CD4-positive, alpha-beta T cell treated with Interleukin-6 for 4 hours (primary cell): ENCODE data around the gene ARHGAP22.

Source experiments
- DNase-seq: peaks from one replicate; pipeline ENCODE4 v3.0.0-alpha.2; 2020; ENCODE audit warnings: mixed read lengths

The ARHGAP22 gene

DNA sequence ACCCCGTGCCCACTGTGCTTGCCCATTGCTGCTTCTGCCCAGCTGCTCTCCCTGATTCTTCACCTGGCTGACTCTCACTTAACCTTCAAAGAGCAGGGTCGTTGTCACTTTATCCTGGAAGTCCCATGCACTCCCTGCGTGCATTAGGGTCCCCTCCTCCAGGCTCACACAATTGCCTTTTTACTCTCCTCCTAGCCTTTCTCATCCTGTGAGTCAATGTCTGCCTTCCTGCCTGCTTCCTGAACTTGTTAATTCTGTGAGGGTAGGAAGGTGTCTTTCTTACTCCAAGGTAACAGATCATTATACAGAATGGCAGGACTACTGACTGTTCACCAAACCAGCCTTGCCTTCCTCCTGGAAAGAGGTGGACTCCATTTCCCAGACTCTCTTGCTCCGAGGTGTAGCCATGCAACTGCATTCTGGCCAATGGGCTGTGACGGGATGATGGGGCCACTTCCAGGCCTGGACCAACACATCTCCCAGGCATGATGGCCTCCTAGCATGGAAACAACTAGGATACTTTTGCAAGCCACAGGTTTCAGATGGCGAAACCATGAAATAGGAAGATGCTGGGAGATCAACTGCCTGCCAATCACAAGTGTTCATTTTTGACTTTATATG, 54.7 kb downstream of the ARHGAP22 start:
- no peak for DNase-seq

GRCh38 chr10:48549236-48549635, 55.6 kb downstream of the ARHGAP22 start:
- no peak for DNase-seq

DNA sequence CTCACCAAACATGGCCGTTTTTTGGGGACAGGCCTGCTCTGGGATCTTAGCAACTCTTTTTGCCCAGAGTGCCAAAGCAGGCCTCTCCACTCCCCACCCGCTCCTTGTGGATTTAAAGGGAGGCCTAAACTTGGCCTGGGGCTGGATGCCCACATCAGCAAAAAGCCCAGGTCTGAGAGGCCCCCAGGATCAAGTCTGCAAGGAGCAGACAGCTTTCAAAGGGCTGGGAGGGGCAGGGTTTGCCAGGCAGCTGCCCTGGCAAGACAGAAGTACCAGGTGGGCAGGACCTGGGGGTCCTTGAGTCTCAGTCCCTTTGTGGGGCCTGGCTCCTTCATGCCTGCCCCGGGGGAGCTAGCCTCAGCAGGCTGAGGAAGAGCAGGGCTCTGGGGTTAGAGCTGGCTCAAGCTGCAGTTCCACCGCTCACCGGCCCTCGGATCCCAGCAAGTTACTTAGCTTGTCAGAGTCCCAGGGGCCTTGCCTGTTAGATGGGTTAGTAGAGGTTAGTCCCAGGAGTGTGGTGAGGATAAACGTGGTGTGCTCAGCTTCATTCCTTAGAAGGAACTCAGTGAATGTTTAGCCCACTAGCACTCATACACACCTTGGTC, 56.2 kb downstream of the ARHGAP22 start:
- DNase-seq = no peak

DNA sequence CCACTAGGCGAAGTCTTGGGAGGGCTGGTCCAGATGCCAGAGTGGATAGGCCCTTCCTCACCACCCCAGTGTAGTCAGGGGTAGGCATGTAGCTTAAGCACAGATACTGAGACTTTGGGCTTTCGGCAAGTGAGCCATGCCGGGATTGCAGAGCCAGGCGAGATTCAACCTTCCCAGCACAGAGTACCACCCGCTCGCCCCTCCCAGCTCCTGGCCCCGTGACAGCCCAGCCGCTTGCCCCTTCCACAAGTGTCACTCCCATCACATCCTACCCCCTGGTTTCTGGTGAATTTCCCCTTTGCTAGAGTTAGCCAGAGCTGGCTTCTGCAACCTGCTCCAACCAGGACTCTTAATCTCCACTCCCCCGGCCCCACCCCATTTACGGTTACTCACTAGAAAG, 56.9 kb downstream of the ARHGAP22 start:
- no peak for DNase-seq

GRCh38 chr10:48547061-48547895, 57.6 kb downstream of the ARHGAP22 start:
- DNase-seq = no peak

- no peak for DNase-seq
These were observed 59.3 kb downstream of the ARHGAP22 start for GRCh38 chr10:48545462-48546145.

- DNase-seq = no peak
These were observed 61.6 kb downstream of the ARHGAP22 start for GRCh38 chr10:48543182-48543844.

DNA sequence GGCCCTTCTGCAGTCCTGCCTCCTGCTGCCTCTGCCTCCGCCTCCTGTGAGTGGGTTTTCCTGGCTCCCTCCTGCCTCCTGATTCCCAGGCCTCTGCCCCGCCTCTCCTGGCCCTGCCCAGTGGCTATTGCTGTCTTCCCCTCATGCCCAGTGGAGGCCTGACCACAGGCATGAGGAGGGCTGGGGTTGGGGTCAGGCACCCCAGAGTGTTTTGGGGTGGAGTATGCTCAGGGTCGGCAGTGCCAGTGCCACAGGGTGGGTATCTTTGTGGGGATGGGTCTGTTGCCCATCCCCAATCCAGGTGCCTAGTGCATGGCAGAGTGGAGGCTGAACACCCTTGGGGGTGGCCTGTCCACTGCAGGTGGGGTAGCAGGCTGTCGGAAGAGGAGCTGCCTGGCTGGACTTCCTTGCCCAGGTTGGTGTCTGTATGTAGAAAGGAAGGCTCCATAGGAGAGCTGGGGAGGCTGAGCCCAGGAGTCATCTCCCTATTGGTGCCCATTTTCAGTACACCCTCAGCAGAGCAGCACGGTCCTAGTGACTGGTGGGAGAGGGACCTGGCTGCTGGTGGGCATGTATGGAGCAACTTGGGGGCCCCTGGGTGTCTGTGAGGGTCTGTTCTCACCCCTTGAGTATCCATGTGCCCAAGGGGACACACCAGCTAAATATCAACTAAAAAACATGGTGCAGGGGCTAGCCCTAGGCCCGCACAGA, 62.2 kb downstream of the ARHGAP22 start:
- no peak for DNase-seq

DNA sequence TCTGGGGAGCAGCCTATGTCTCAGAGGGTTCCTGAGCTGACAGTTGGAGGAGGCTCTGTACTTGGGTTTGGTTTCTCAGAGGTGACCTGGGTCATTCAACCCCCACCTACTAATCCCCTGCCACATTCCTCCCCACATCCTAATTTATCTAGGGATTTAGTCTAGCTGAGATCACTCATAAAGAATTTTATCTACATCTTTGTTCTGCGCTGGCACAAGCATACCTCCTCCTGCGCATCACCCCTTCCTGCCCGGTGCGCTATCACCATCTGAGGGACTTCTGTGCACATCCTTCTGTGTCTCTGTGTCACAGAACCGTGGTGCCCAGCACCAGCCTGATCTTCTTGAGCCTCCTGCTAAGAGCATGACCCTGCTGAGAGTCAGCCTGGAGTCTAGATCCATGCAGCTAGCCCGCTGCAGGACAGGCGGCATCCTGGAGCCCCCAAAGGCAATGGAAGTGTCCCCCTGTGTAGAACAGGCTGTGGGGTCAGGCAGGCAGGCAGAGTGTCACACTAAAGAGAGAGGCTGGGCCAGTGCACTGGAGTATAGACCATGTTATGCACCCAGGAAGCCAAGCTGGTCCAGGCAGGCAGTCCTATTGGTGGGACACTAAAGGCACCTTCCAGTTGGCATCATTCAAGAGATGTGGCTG, 63.6 kb downstream of the ARHGAP22 start:
- DNase-seq = no peak

DNA sequence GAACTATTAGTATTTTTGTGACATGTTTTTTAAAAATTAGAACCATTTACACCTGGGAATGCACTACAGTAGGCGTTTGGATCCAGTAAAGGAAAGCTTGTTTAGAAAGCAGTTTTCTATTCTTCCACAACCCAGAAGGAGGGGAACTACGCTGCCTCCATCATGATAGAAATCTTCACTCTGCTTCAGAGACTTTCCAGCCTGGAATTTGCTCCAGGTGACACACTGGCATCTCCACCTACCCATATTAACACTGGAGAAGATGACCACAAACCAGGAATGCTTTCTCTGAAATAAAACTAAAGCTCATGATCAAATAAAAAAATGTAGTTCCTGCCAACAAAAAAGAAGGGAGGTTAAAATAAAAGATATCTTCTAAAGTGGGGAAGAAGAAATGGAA, 66.3 kb downstream of the ARHGAP22 start:
- DNase-seq = no peak

DNA sequence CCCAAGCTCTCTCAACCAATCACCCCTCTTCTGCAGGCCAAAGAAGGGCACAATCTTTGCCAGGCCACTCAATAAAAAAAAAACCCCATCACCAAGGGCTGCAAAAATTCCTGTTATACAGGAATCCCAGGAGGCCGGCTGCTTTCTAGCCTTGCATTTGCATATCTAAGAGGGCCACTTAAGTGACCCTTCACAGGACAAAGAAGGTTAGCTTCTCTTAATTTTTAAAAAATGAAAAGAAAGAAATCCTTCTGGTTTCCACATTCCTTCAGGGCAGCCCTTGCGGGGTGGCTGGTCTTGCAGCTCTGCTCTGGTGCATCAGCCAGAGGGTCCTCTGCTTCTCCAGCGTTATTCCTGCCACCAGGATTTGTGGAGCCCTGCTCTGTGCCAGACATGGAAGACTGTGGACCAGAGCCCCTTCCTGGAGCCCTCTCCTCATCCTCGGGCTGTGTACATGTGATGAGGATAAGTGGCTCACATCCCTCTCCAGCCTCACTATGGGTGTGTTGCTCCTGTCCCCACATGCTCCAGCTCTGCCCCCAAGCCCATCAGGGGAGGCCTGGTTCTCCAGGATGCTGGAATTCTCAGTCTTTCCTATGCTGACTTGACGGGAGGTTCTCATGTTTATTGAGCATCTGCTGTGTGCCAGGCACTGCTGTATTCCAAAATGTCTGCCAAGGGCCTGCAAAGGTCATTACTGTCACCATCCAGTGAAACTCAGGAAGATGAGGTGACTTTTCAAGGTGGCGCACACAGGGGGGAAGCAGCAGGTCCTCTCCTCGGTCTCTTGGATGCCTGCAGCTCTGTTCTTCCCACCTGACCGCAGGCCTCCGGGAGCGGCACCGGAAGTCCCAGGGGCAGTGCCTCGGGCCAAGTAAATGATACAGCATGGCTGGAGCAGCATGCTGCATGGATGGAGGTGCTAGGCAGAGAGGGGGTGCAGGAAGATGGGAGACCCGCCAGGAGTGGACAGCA, 67.7 kb downstream of the ARHGAP22 start:
- DNase-seq = no peak

- DNase-seq = no peak
These were observed 68.7 kb downstream of the ARHGAP22 start for GRCh38 chr10:48536156-48536500.

GRCh38 chr10:48535416-48536155, 69.3 kb downstream of the ARHGAP22 start:
- no peak for DNase-seq

DNA sequence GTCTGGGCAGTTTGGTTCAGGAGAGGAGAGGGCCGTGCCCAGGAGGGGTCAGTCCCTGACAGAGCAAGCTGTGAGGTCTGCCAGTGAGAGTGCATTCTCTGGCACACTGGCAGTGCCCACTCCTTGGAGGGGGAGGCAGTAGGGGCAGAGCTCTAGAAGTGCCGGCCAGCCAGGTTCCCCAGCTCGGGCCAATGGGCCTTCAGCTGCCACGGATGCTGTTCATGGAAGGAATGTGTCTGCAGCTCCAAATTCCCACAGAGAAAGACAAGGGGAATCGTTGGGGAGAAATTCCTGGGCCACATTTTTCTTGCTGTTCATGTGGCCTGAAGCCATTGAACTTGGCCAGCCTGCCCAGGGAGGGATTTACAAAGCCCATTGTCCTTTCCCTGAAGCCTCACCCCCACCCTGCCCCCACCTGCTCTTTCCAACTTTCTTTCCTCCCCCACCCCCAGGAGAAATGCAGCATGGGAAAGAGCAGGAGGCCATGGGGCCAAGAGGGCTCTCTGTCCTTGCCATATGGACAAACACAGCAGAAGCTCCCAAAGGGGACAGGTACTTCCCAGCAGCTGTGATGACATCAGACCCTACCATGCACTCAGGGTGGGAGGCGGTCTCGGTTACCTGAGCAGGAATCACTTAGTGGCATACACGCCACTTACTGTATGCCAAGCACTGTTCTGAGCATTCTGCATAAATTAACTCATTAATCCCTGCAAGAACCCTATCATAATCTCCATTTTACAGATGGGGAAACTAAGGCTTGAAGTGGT, 70.7 kb downstream of the ARHGAP22 start:
- DNase-seq = no peak

DNA sequence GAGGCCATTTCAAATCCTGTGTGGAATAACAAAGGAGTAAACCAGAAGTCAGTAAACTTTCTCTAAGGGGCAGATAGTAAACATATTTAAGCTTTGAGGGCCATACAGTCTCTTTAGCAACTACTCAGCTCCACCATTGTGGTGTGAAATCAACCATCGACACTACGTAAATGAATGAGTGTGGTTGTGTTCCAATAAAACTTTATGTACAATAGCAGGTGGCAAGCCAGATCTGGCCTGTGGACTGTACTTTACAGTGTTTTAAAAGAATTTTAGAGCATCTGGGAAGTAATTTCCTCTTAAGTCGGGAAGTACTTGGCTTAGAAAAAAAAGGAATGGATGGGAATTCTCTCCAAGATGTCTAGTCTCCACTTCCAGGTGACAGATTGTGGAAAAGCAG, 71.3 kb downstream of the ARHGAP22 start:
- no peak for DNase-seq

GRCh38 chr10:48531486-48531885, 73.4 kb downstream of the ARHGAP22 start:
- DNase-seq = no peak

DNA sequence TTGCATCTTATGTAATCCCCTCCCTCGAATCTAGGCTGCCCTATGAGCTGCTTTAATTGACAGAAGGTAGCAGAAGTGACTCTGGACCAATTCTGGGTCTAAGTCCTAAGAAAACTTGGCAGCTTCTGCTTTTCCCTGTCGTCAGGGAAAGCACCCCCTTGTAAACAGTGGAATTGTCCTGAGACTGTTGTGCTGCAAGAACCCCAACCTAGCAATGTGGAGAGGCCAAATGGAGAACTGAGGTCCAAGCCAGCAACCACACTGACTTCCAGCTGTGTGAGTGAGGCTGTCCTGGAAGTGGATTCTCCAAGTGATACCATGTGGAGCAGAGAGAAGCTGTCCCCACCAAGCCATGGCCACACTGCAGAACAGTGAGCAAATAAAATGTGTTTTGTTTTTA, 75.5 kb downstream of the ARHGAP22 start:
- no peak for DNase-seq

DNA sequence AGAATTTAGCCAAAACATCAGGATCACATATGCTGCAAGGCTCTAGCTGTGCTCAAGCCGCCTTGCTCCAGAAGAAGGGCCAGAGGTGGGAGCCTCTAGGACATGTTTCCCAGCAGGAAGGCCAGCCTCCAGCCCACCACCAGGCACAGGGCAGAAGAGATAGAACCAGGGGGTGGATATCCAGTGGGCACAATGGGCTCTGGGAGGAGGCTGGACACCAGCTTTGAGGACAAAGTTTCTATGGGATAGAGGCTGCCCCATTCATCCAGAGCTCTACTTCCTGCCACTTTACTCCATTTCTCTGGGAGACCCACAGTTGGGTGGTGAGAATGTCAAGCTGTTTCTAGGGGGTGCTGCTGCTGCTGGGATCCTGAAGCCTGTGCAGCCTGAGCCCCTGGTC, 77.1 kb downstream of the ARHGAP22 start:
- no peak for DNase-seq
